Heart left ventricle (tissue), 16 donors: ENCODE measurements around the gene HPRT1. TPM values are rescaled to one million over a fixed set of nuclear protein-coding genes. Genes with fewer than 3 reads are reported as not detected.

Source experiments
- ATAC-seq, 4 donors: fragments of 200-7000 bp; cut with Tn5 transposase; one replicate each; pipeline ENCODE4 v1.9.1; 2020 to 2022; ENCODE audit warnings: moderate library complexity in 4 of 4, mild to moderate bottlenecking in 3 of 4, moderate number of reproducible peaks in 1 of 4
- DNase-seq, 5 donors: peaks; one replicate each; pipeline ENCODE4 v3.0.0-alpha.2; 2020
- H3K27ac ChIP-seq, 12 donors: fragments of 200-600 bp; sonication (generic) in 4 of 12; one replicate each; pipeline versions ENCODE4 v1.5.0 to v1.8.0; 2016 to 2022; ENCODE audit warnings: mild to moderate bottlenecking in 2 of 12
- H3K27me3 ChIP-seq, 9 donors: fragments of 200-600 bp; sonication (generic) in 2 of 9; one replicate each; pipeline versions ENCODE4 v1.5.1 to v1.8.0; 2016 to 2022; ENCODE audit warnings: mild to moderate bottlenecking in 3 of 9
- H3K36me3 ChIP-seq, 9 donors: fragments of 200-600 bp; sonication (generic) in 2 of 9; one replicate each; pipeline versions ENCODE4 v1.5.0 to v1.8.0; 2018 to 2022; ENCODE audit warnings: mild to moderate bottlenecking in 2 of 9
- H3K4me1 ChIP-seq, 12 donors: fragments of 200-600 bp; sonication (generic) in 4 of 12; one replicate each; pipeline versions ENCODE4 v1.5.0 to v1.8.0; 2016 to 2022; ENCODE audit warnings: mild to moderate bottlenecking in 3 of 12
- H3K4me3 ChIP-seq, 12 donors: fragments of 200-600 bp; sonication (generic) in 4 of 12; one replicate each; pipeline versions ENCODE4 v1.5.0 to v1.8.0; 2017 to 2022; ENCODE audit warnings: mild to moderate bottlenecking in 9 of 12, moderate library complexity in 4 of 12
- H3K9me3 ChIP-seq, 12 donors: fragments of 200-600 bp; sonication (generic) in 4 of 12; one replicate each; pipeline versions ENCODE4 v1.5.0 to v1.8.0; 2016 to 2022; ENCODE audit warnings: mild to moderate bottlenecking in 1 of 12
- CTCF ChIP-seq, 12 donors: fragments of 200-600 bp; sonication (generic) in 4 of 12; IDR thresholded peaks; one replicate each; pipeline versions ENCODE4 v1.5.0 to v1.8.0; 2018 to 2022; ENCODE audit warnings: antibody characterized with exemption in 12 of 12, mild to moderate bottlenecking in 5 of 12
- POLR2A ChIP-seq, 2 donors: fragments of 450-650 bp; IDR thresholded peaks; one replicate each; pipeline ENCODE4 v1.6.1; 2017; ENCODE audit warnings: antibody characterized with exemption in 2 of 2, mild to moderate bottlenecking in 2 of 2, moderate library complexity in 2 of 2
- WGBS, 4 donors: extraction: QIAGEN DNeasy Blood & Tissue Kit in 2 of 4; methylation state at CpG; one replicate each; pipeline versions ENCODE4 v1.1.5 to v1.1.7; 2013 to 2018; 5-methylcytosine and 5-hydroxymethylcytosine counted together
- intact Hi-C, 10 donors: fragments of 100-400 bp; cut with DNase I; formaldehyde crosslinking; loops; one replicate each; pipeline versions ENCODE4 v1.11.1 to v1.14.2; 2022
- polyA plus RNA-seq, 2 donors: library from polyadenylated mRNA; stranded (reverse); fragments of 200-250 nt; gene quantifications; one replicate each; pipeline ENCODE4 v1.2.3, GENCODE V29; 2013
- total RNA-seq, 9 donors: library from RNA; depleted of rRNA in 2 of 9; stranded (reverse); fragments of >200 nt in 2 of 9; fragmentation: NEBNext Ultra II Directional in 3 of 9; extraction: Animal tissue kit (Norgen Biotek cat#: 25700) in 3 of 9; gene quantifications; one replicate each; pipeline versions ENCODE4 v1.1.0 to v1.2.4, GENCODE V29; 2016 to 2023
- donor health status: ischemic (EF 13 %, LVEDD 7.1; RV severe dilation, severe dysfunction).
- donor health status: healthy with polysubstance abuse.
- donor health status: DM: no; HTN: yes; CAD: no.
- donor health status: DM: no; HTN: no; CAD: no.
- donor health status: ischemic (EF 25% LVEDD 6.9; RV normal size, moderate dysfunction).
- donor health status: ischemic (EF 25% LVEDD 5.7; RV mildly dilated, moderate dysfunction).
- donor health status: healthy.
- donor health status: DM: yes; HTN: yes; CAD: no.
- donor health status: ischemic (EF 35%, LVEDD 5.7; RV mildly dilated, moderate dysfunction).
- donor health status: nonischemic (EF 11% LVEDD 7.7; RV severe dilation, severe dysfunction).
- donor health status: DM: yes; HTN: yes; CAD: no.
- donor health status: PGD.
- donor health status: ischemic (EF 29% LVEDD 5.4; RV normal size, mild dysfunction).
- donor health status: nonischemic (EF 23%, LVEDD 6.1; RV moderate dilation, normal function).

Gene HPRT1
- total and polyA plus RNA-seq, 11 donors, result 9.2 to 35.1 (median 25.6) TPM

GRCh38 chrX:134541906-134542305, 81.9 kb downstream of the HPRT1 start:
- TF ChIP-seq POLR2A (IDR thresholded peaks at IDR 0.05) (no peak), CTCF (IDR thresholded peaks at IDR 0.05) (no peak)
- H3K36me3 ChIP-seq, result no peaks in the 10 kb centered on the region
- H3K27me3 ChIP-seq, result peaks cover 0 to 32% (median 0%) of the 10 kb centered on the region in 9 donors
- DNase-seq, result no peak
- H3K27ac ChIP-seq, result no peak overlapping the region
- ATAC-seq, result no peak
- WGBS, 4 donors, result 57 to 65% (median 63%) methylated on average over 3 of the region's 3 CpGs
- H3K4me3 ChIP-seq, result no peak overlapping the region
- intact Hi-C loops, result no loop called here
- peaks cover 0 to 23% (median 1%) of the 10 kb centered on the region in 12 donors for H3K4me1 ChIP-seq
- H3K9me3 ChIP-seq, result no peaks in the 10 kb centered on the region

- no peak for TF ChIP-seq CTCF (IDR thresholded peaks at IDR 0.05)
- no peak for TF ChIP-seq POLR2A (IDR thresholded peaks at IDR 0.05)
- no peak overlapping the region for H3K4me3 ChIP-seq
- H3K27me3 ChIP-seq, result peaks cover 0 to 34% (median 0%) of the 10 kb centered on the region in 9 donors
- peak in 3 of 5 donors; percentile 25 to 33 (median 25) for DNase-seq
- 40 to 66% (median 43%) methylated on average over 2 of the region's 2 CpGs for WGBS, 4 donors
- peak in 3 of 4 donors; percentile 40 to 71 (median 66) for ATAC-seq
- intact Hi-C loops, result no loop called here
- no peaks in the 10 kb centered on the region for H3K9me3 ChIP-seq
- H3K4me1 ChIP-seq, result peaks cover 0 to 17% (median 1%) of the 10 kb centered on the region in 12 donors
- H3K27ac ChIP-seq, result no peak overlapping the region
- no peaks in the 10 kb centered on the region for H3K36me3 ChIP-seq
These were observed 82.5 kb downstream of the HPRT1 start for GRCh38 chrX:134542485-134542884.

- DNase-seq (no peak), ATAC-seq (peak in 2 of 4 donors; percentile 28 to 58)
- no peaks in the 10 kb centered on the region for H3K9me3 ChIP-seq
- WGBS, 4 donors, result 35 to 63% (median 55%) methylated on average over 3 of the region's 3 CpGs
- intact Hi-C loops, result no loop called here
- peaks cover 0 to 13% (median 0%) of the 10 kb centered on the region in 12 donors for H3K4me1 ChIP-seq
- no peak for TF ChIP-seq POLR2A (IDR thresholded peaks at IDR 0.05)
- no peak for TF ChIP-seq CTCF (IDR thresholded peaks at IDR 0.05)
- no peaks in the 10 kb centered on the region for H3K36me3 ChIP-seq
- peaks cover 0 to 34% (median 0%) of the 10 kb centered on the region in 9 donors for H3K27me3 ChIP-seq
- no peak overlapping the region for H3K4me3 ChIP-seq
- no peak overlapping the region for H3K27ac ChIP-seq
These were observed 83.3 kb downstream of the HPRT1 start for GRCh38 chrX:134543288-134543687.

- peaks cover 0 to 13% (median 0%) of the 10 kb centered on the region in 12 donors for H3K4me1 ChIP-seq
- H3K27ac ChIP-seq, result peak overlapping the region in 1 of 12 donors; percentile 63
- H3K27me3 ChIP-seq, result peaks cover 0 to 34% (median 0%) of the 10 kb centered on the region in 9 donors
- no peaks in the 10 kb centered on the region for H3K36me3 ChIP-seq
- H3K4me3 ChIP-seq, result peak overlapping the region in 7 of 12 donors; percentile 38 to 55 (median 45)
- ATAC-seq (no peak), DNase-seq (no peak)
- WGBS, 4 donors, result 46 to 53% (median 51%) methylated on average over 6 of the region's 6 CpGs
- no peaks in the 10 kb centered on the region for H3K9me3 ChIP-seq
- intact Hi-C loops, result no loop called here
- TF ChIP-seq POLR2A (IDR thresholded peaks at IDR 0.05) (no peak), CTCF (IDR thresholded peaks at IDR 0.05) (no peak)
These were observed 84.2 kb downstream of the HPRT1 start for GRCh38 chrX:134544135-134544512.
